Transverse colon (tissue), 4 donors: ENCODE measurements around the gene ZXDA.

Experiments
- POLR2A ChIP-seq: fragments of 450-650 bp; IDR thresholded peaks from one replicate; pipeline ENCODE4 v1.6.1; 2016; ENCODE audit warnings: antibody characterized with exemption, mild to moderate bottlenecking, moderate library complexity
- POLR2AphosphoS5 ChIP-seq, 3 donors: sonication (generic); formaldehyde crosslinking; IDR thresholded peaks; one replicate each; pipeline ENCODE4 v1.6.1; 2016; ENCODE audit warnings: antibody characterized with exemption in 3 of 3
- TF ChIP-seq, protein P1 (sequence below), 5 experiments: fragments of 200-600 bp in 3 of 5; fragments of 450-650 bp in 2 of 5; sonication (generic) in 3 of 5; IDR thresholded peaks; 1 replicate in 2 of 5; 2 replicates in 3 of 5; pipeline ENCODE4 v1.5.1; 2016 to 2017; ENCODE audit warnings: antibody characterized with exemption in 5 of 5, inconsistent platforms in 3 of 5, mild to moderate bottlenecking in 2 of 5, moderate library complexity in 1 of 5

DNA sequence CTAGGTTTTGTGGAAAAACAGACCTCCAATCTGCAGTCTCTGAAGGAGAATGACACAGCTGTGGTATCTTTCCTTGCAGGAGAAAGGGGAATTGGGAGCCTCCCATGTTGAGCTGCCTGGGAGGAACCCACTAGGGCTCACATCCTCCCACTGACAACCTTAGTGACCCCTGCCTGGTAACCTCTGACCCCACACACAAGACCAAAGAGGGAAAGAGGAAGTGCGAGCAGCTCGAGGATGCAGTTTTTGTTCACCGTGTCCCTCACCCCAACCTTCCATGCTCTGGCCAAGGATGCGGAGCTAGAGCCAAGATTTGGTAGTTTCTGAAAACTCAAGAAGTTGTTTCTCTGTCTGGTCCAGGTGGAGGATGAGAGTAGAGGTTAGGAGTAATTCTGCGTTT is 5.4 kb upstream of the ZXDA start:
- TF ChIP-seq POLR2AphosphoS5 (IDR thresholded peaks at IDR 0.05) (no peak), POLR2A (no peak)
- TF ChIP-seq, protein P1, sequence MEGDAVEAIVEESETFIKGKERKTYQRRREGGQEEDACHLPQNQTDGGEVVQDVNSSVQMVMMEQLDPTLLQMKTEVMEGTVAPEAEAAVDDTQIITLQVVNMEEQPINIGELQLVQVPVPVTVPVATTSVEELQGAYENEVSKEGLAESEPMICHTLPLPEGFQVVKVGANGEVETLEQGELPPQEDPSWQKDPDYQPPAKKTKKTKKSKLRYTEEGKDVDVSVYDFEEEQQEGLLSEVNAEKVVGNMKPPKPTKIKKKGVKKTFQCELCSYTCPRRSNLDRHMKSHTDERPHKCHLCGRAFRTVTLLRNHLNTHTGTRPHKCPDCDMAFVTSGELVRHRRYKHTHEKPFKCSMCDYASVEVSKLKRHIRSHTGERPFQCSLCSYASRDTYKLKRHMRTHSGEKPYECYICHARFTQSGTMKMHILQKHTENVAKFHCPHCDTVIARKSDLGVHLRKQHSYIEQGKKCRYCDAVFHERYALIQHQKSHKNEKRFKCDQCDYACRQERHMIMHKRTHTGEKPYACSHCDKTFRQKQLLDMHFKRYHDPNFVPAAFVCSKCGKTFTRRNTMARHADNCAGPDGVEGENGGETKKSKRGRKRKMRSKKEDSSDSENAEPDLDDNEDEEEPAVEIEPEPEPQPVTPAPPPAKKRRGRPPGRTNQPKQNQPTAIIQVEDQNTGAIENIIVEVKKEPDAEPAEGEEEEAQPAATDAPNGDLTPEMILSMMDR (IDR thresholded peaks at IDR 0.05): no peak
